Measurements from ENCODE around the gene C14orf119. TPM values are rescaled to one million over a fixed set of nuclear protein-coding genes. Genes with fewer than 3 reads are reported as not detected.

The C14orf119 gene
- total and polyA plus RNA-seq, 9 of the 15 experiments (the other 6 are each of a cell fraction or from before 2014, with no cell fraction given), result 36.7 to 251 (median 51.8) TPM

DNA sequence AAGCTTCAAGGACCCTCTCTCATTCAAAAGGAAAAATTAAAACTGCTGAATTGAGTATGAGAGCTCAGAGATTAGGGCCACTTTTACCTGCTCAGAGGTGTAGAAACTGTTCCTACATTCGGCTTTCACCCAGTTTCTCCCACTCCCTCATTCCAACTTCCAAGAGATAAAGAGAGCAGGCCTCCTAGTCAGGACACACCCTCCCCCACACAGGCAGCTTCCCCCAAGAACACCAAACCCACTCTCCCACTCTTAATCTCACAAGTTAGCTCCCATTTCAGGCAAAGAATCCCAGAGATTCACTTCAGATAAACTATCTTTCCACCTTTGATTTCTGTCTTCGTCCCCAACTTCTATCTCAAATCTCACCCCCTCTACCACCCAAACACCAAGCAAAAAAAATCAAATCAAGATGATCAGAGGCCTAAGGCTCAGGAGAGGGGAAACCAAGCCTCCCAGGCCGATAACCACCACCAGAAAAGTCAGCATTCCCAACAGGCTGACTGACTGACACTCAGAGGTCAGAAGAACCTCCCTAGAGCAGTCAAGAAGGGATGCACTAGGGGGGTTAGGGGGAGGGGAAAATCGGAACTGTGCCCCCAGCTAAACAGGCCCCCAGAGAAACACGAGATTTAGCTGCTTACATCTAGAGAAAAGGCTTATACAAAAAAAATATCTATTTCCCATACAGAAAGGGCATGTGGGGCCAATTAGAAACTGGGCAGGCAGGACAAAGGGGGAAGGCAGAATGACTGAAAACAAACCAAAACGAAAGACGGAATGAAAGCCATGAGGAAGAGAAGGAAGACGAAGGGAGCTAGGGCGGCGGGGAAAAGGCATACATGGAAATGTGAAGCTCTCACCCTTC lies 24.8 kb upstream of the C14orf119 start:
- peak overlapping the region; percentile 68 for H3K4me3 ChIP-seq
- H3K27ac ChIP-seq (ENCODE audit: extremely low read depth, low read depth, low read length), result peak overlapping the region; percentile 89
- ChIA-PET POLR2A (interaction anchor here (0.6 to 4.6 kb wide), 13 partner anchors 8 to 599 kb away, joined by 3 to 25 read pairs (median 4); partner anchors contain the start of genes ACIN1, C14orf119, CDH24 and CIROP), CTCF (ENCODE audit: low intra/inter-chr PET ratio) (interaction anchor here (0.6 to 7.2 kb wide), 2 partner anchors 40 to 57 kb away, joined by 3 to 109 read pairs; no protein-coding TSS in a partner anchor)
- H3K4me2 ChIP-seq (ENCODE audit: insufficient read depth, low read length), result peak overlapping the region; percentile 90
- H4K20me1 ChIP-seq (replicated peaks; ENCODE audit: control insufficient read depth, insufficient read depth, low read length), result peaks cover 14% of the 10 kb centered on the region; the same call in 1 of the 2 replicates
- BruUV-seq (replicated peaks), result no TSS peak
- peak overlapping the region; percentile 90 to 91 for H3K9ac ChIP-seq (ENCODE audit: insufficient read depth in 1 of 2, low read depth in 2 of 2, low read length in 2 of 2)
- peak; percentile 36 to 51 (median 47) for DNase-seq (ENCODE audit: extremely low read depth in 1 of 4, low spot score in 3 of 4)
- peak; percentile 63 for FAIRE-seq
- H3K79me2 ChIP-seq (ENCODE audit: control insufficient read depth, insufficient read depth, low read length), result peaks cover 64% of the 10 kb centered on the region
- peaks cover 5% of the 10 kb centered on the region for H3K9me1 ChIP-seq (ENCODE audit: control insufficient read depth, insufficient read depth, low read length)
- intact Hi-C loops (cut with micrococcal nuclease) (no loop called here), in situ Hi-C loops (cut with MboI) (no loop called here)
- peaks cover 20 to 26% of the 10 kb centered on the region in 2 experiments for H3K4me1 ChIP-seq (replicated peaks in 1 of 2; ENCODE audit: control insufficient read depth in 2 of 2, insufficient read depth in 2 of 2, low read length in 2 of 2)
- WGBS (ENCODE audit: insufficient coverage, low coverage, missing lambda C conversion rate), result 0% methylated on average over 8 of the region's 10 CpGs
- no peak overlapping the region for H2AFZ ChIP-seq (ENCODE audit: low read depth, low read length)
- peaks cover 76% of the 10 kb centered on the region for H3K36me3 ChIP-seq (ENCODE audit: control insufficient read depth, insufficient read depth, low read length)
- no peaks in the 10 kb centered on the region for H3K9me3 ChIP-seq (replicated peaks; ENCODE audit: control insufficient read depth, insufficient read depth, low read depth, low read length)
- peak; percentile 12 for ATAC-seq
- no peaks in the 10 kb centered on the region for H3K27me3 ChIP-seq (ENCODE audit: control insufficient read depth in 2 of 2, insufficient read depth in 2 of 2, low read length in 2 of 2)
- TF ChIP-seq ETV5 (CRISPR knock-in tag; IDR thresholded peaks at IDR 0.05; ENCODE audit: low read depth), result no peak
- no peak for TF ChIP-seq ZNF445 (CRISPR knock-in tag; IDR thresholded peaks at IDR 0.05; ENCODE audit: low read depth)
- TF ChIP-seq, protein P1, sequence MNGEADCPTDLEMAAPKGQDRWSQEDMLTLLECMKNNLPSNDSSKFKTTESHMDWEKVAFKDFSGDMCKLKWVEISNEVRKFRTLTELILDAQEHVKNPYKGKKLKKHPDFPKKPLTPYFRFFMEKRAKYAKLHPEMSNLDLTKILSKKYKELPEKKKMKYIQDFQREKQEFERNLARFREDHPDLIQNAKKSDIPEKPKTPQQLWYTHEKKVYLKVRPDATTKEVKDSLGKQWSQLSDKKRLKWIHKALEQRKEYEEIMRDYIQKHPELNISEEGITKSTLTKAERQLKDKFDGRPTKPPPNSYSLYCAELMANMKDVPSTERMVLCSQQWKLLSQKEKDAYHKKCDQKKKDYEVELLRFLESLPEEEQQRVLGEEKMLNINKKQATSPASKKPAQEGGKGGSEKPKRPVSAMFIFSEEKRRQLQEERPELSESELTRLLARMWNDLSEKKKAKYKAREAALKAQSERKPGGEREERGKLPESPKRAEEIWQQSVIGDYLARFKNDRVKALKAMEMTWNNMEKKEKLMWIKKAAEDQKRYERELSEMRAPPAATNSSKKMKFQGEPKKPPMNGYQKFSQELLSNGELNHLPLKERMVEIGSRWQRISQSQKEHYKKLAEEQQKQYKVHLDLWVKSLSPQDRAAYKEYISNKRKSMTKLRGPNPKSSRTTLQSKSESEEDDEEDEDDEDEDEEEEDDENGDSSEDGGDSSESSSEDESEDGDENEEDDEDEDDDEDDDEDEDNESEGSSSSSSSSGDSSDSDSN (IDR thresholded peaks at IDR 0.05; ENCODE audit: borderline replicate concordance in 1 of 2, low read depth in 2 of 2, low read length in 2 of 2), result 0 out of 4 replicates have a peak, but pooled peaks have one; percentile 19 to 27
- 0 out of 2 replicates have a peak, but pooled peaks have one; percentile 9 for TF ChIP-seq BACH1 (tag; IDR thresholded peaks at IDR 0.05)
- TF ChIP-seq, protein P2, sequence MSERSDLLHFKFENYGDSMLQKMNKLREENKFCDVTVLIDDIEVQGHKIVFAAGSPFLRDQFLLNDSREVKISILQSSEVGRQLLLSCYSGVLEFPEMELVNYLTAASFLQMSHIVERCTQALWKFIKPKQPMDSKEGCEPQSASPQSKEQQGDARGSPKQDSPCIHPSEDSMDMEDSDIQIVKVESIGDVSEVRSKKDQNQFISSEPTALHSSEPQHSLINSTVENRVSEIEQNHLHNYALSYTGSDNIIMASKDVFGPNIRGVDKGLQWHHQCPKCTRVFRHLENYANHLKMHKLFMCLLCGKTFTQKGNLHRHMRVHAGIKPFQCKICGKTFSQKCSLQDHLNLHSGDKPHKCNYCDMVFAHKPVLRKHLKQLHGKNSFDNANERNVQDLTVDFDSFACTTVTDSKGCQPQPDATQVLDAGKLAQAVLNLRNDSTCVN (CRISPR knock-in tag; IDR thresholded peaks at IDR 0.05), result 0 out of 2 replicates have a peak, but pooled peaks have one; percentile 33
- TF ChIP-seq CTBP1 (IDR thresholded peaks at IDR 0.05; ENCODE audit: borderline replicate concordance), result 0 out of 2 replicates have a peak, but pooled peaks have one; percentile 49
- TF ChIP-seq FOSL1 (tag; conservative IDR thresholded peaks at IDR 0.05), result no peak
- peak; percentile 3; the same call in 1 of the 2 replicates for TF ChIP-seq GABPB1 (CRISPR knock-in tag; IDR thresholded peaks at IDR 0.05)
- no peak for TF ChIP-seq ILK (tag; IDR thresholded peaks at IDR 0.05; ENCODE audit: borderline replicate concordance, low read depth)
- TF ChIP-seq LARP7 (IDR thresholded peaks at IDR 0.05), result 0 out of 2 replicates have a peak, but pooled peaks have one; percentile 33
- TF ChIP-seq ZNF3 (CRISPR knock-in tag; IDR thresholded peaks at IDR 0.05), result no peak
- TF ChIP-seq EGR1 (conservative IDR thresholded peaks at IDR 0.05), result peak; percentile 30
- TF ChIP-seq SUPT5H (IDR thresholded peaks at IDR 0.05), result peak; percentile 20; the same call in 1 of the 2 replicates
- TF ChIP-seq, protein P3, sequence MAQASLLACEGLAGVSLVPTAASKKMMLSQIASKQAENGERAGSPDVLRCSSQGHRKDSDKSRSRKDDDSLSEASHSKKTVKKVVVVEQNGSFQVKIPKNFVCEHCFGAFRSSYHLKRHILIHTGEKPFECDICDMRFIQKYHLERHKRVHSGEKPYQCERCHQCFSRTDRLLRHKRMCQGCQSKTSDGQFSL (CRISPR knock-in tag; IDR thresholded peaks at IDR 0.05), result 0 out of 2 replicates have a peak, but pooled peaks have one; percentile 7
- TF ChIP-seq, protein P3 (tag; IDR thresholded peaks at IDR 0.05), result no peak
- peak in 1 of 2 experiments; percentile 67; a peak in 2 of 4 replicates for TF ChIP-seq HDAC1 (IDR thresholded peaks at IDR 0.05)
- 0 out of 2 replicates have a peak, but pooled peaks have one; percentile 23 for TF ChIP-seq HDGF (IDR thresholded peaks at IDR 0.05)

Measured in K562 (cell line).